ENCODE measurements around the gene MAGI2.
"Not testable (repeated sequence)": the region's sequence is repeated elsewhere in the genome, so short reads cannot be mapped to it uniquely, and the experiment has no call there.

MAGI2 gene

GRCh38 chr7:79442766-79443165 lies 10.7 kb downstream of the MAGI2 start:
- DNase-seq, result not testable (repeated sequence)

GRCh38 chr7:79436378-79436777 lies 17.1 kb downstream of the MAGI2 start:
- no peak for DNase-seq

- no peak for DNase-seq
These were observed 18.6 kb downstream of the MAGI2 start for GRCh38 chr7:79434867-79435266.

GRCh38 chr7:79434098-79434497 lies 19.4 kb downstream of the MAGI2 start:
- no peak for DNase-seq

- DNase-seq, result no peak
These were observed 23.1 kb downstream of the MAGI2 start for GRCh38 chr7:79430391-79430790.

- DNase-seq, result no peak
These were observed 27.8 kb downstream of the MAGI2 start for GRCh38 chr7:79425665-79426064.

GRCh38 chr7:79421751-79422150 lies 31.7 kb downstream of the MAGI2 start:
- no peak for DNase-seq

GRCh38 chr7:79420464-79420863 lies 33.0 kb downstream of the MAGI2 start:
- no peak for DNase-seq

GRCh38 chr7:79414910-79415309 lies 38.6 kb downstream of the MAGI2 start:
- no peak for DNase-seq

GRCh38 chr7:79412915-79413314 lies 40.6 kb downstream of the MAGI2 start:
- DNase-seq, result no peak

GRCh38 chr7:79412438-79412837 lies 41.0 kb downstream of the MAGI2 start:
- no peak for DNase-seq

- no peak for DNase-seq
These were observed 43.1 kb downstream of the MAGI2 start for GRCh38 chr7:79410345-79410744.

GRCh38 chr7:79407351-79407750 lies 46.1 kb downstream of the MAGI2 start:
- DNase-seq, result no peak

GRCh38 chr7:79406371-79406770 lies 47.1 kb downstream of the MAGI2 start:
- DNase-seq, result no peak

- no peak for DNase-seq
These were observed 48.1 kb downstream of the MAGI2 start for GRCh38 chr7:79405368-79405767.

GRCh38 chr7:79403879-79404278 lies 49.6 kb downstream of the MAGI2 start:
- DNase-seq, result no peak

GRCh38 chr7:79403451-79403850 lies 50.0 kb downstream of the MAGI2 start:
- no peak for DNase-seq

GRCh38 chr7:79401254-79401653 lies 52.2 kb downstream of the MAGI2 start:
- DNase-seq, result no peak

GRCh38 chr7:79400222-79400621 lies 53.2 kb downstream of the MAGI2 start:
- no peak for DNase-seq

- DNase-seq, result no peak
These were observed 55.2 kb downstream of the MAGI2 start for GRCh38 chr7:79398138-79398749.

GRCh38 chr7:79386688-79387422 lies 66.6 kb downstream of the MAGI2 start:
- DNase-seq, result no peak

GRCh38 chr7:79381921-79382320 lies 71.5 kb downstream of the MAGI2 start:
- no peak for DNase-seq

- no peak for DNase-seq
These were observed 76.4 kb downstream of the MAGI2 start for GRCh38 chr7:79377097-79377496.

GRCh38 chr7:79376299-79377025 lies 77.0 kb downstream of the MAGI2 start:
- no peak for DNase-seq

Data from activated naive CD4-positive, alpha-beta T cell treated with Interleukin-2 at 50 U/mL for 16 hours (primary cell).